GM12801 (cell line): ENCODE data around the gene BRI3BP.

Experiments
- CTCF ChIP-seq: IDR thresholded peaks from one replicate; pipeline ENCODE4 v1.5.1; 2011; ENCODE audit warnings: control low read depth; ENCODE audit not compliant: insufficient read length; ENCODE audit errors: extremely low read depth

The BRI3BP gene

GRCh38 chr12:125065021-125065918 lies 71.8 kb downstream of the BRI3BP start, which contains the start of gene AACS:
AACS (plus strand) TSS chr12:125065435; CDS start chr12:125065585, 150 bp downstream.
- TF ChIP-seq CTCF = no peak

- no peak for TF ChIP-seq CTCF
Observed at GRCh38 chr12:125065919-125066570, 72.6 kb downstream of the BRI3BP start.

- no peak for TF ChIP-seq CTCF
Observed at GRCh38 chr12:125068391-125068790, 74.9 kb downstream of the BRI3BP start.

- TF ChIP-seq CTCF = no peak
Observed at GRCh38 chr12:125069616-125070015, 76.2 kb downstream of the BRI3BP start.

GRCh38 chr12:125070112-125070511 lies 76.7 kb downstream of the BRI3BP start:
- no peak for TF ChIP-seq CTCF

GRCh38 chr12:125070661-125071390 lies 77.4 kb downstream of the BRI3BP start:
- no peak for TF ChIP-seq CTCF

- no peak for TF ChIP-seq CTCF
Observed at GRCh38 chr12:125071456-125071855, 78.0 kb downstream of the BRI3BP start.
